WI38 (cell line): ENCODE data around the gene SNX5.

Source experiments
- H3K4me3 ChIP-seq: 2 replicates; pipeline ENCODE4 v1.5.1; 2011; ENCODE audit warnings: low read depth, mild to moderate bottlenecking, control low read depth, low read length
- CTCF ChIP-seq: IDR thresholded peaks from 2 replicates; pipeline ENCODE4 v1.5.1; 2012; ENCODE audit warnings: low read depth, mild to moderate bottlenecking, control low read depth, low read length

SNX5 gene

GRCh38 chr20:17969884-17970409, 1.4 kb upstream of the SNX5 start:
- peak overlapping the region; percentile 92 for H3K4me3 ChIP-seq
- no peak for TF ChIP-seq CTCF

- TF ChIP-seq CTCF: no peak
- H3K4me3 ChIP-seq: peak overlapping the region; percentile 92
Measured at GRCh38 chr20:17969278-17969883, 787 bp upstream of the SNX5 start.

- TF ChIP-seq CTCF: no peak
Measured at GRCh38 chr20:17967521-17968365, 851 bp downstream of the SNX5 start.

GRCh38 chr20:17966432-17967310, 1.9 kb downstream of the SNX5 start:
- H3K4me3 ChIP-seq: peak overlapping the region; percentile 92
- no peak for TF ChIP-seq CTCF

More at GRCh38 chr20:17967521-17968365, 851 bp downstream of the SNX5 start:
- H3K4me3 ChIP-seq: peak overlapping the region; percentile 92

- peak overlapping the region; percentile 92 for H3K4me3 ChIP-seq
- TF ChIP-seq CTCF: no peak
Measured at GRCh38 chr20:17965042-17965697, 3.4 kb downstream of the SNX5 start.

GRCh38 chr20:17964632-17965031, 4.0 kb downstream of the SNX5 start:
- peak overlapping the region; percentile 13 for H3K4me3 ChIP-seq
- TF ChIP-seq CTCF: no peak
